GM19043 (cell line): ENCODE data around the gene KCNJ12.
"Not testable (repeated sequence)": the region's sequence is repeated elsewhere in the genome, so short reads cannot be mapped to it uniquely, and the experiment has no call there.

Experiments
- ATAC-seq: cut with Tn5 transposase; IDR thresholded peaks from one replicate; pipeline ENCODE4 v1.9.1; 2021; ENCODE audit warnings: low read depth; ENCODE audit not compliant: unreplicated experiment

Gene KCNJ12

DNA sequence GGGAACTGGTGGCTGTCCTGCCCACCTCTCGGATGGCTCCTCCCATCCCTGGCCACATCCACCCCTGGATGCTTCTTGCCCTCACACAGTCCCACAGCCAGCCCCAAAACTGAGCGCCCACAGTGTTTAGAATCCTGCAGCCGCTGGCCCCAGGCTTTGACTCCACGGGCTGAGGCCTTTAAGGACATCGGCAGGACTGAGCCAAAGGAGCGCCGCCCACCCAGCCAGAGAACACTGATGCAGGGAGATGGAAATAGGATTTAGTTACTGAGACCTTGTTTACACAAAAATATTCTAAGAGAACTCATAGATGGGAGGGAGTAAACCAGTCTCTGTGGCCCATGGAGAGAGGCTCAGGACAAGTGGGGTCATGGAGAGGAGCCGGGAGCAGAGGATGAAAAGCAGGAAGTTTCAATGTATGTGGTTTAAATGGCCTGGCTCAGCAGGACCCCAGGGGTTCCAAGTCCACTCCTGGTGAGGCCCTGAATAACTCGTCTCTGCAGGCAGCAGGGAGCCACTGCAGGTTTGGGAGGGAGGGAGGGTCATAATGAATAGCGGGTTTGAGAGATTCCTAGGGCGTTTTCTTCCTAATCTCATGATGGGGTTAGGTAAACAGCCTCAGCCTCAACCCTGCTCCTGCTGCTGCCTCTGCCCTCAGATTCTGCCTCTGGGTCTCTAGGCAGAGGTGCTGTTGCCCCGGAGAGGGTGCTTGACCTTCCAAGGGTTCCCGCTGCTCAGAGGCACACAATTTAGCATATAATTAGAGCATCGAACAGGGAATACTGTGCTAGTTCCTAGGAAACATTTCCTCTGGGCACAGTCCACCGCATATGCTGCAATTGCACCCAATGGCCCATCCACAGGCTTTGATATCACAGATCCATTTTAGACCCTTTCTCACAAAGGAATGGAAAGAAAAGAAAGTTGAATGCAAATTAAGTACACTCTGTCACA, 61.0 kb downstream of the KCNJ12 start:
- ATAC-seq: not testable (repeated sequence)

DNA sequence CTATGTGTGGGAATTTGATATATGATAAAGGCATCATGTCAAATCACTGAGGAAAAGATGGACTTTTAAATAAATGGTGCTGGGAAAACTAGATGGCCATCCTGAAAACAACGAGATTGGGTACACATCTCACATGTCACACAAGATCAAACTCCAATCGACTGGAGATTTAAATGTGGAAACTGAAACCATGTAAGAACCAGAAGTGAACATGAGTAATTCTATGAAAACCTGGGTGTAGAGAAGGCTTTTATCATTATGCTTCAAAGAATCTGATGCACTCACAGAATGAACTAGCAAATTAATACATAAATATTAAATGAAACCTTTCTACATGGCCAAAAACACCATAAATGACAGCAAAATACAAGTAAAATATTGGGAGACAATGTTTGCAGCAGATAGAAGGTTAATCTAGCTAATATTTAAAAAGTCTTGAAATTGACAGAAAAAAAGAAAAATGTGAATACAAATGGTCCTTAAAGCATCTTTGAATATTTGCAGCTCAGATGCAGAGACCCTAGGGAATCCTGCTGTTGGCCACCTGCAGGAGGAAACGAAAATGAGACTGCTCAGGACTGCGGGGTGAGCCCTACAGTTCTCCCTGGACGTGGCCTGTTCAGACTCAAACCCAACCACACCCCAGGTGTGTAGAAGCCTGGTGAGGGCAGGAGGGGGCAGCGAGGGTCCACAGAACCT, 62.3 kb downstream of the KCNJ12 start:
- not testable (repeated sequence) for ATAC-seq

DNA sequence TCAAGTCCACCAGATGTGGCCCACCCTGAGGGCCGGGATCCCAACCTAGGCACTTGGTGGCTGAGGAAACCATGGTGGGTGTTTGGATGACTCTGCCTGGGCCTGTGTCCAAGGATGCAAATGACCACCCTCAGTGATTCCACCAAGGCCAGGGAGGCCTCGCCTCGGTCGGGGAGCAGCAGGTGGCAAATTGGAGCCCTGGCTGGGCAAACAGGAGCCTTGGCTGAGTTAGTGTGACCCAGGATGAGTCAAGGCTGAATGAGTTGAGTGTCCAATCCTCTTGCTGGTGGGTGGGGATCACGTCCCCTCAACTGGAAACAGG, 62.8 kb downstream of the KCNJ12 start:
- not testable (repeated sequence) for ATAC-seq

DNA sequence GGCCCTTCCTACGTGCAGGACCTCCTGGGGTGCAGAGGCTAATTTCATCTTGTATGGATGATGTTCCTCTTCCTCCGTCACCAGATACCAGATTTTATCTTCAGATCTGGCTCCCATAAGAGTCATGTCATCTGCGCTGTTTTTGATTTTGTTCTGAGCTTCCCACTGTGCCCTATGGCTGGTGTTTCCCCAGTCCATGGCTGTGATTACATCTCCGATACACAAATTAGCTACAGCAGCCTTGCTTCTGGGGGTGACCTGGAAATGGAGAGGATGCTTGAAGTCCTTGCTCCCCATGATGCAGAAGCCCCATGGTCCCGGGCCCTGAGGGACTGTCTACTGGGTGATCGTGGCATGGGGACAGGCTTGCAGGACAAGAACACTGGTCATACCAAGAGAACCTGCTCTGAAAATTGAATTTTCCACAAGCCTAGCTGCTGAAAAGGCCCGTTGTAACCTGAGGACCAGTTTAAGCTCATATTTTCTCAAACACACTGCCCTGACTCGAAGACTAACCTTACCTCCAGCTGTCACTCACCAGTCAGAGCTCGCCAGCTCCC, 69.0 kb downstream of the KCNJ12 start:
- no peak for ATAC-seq

DNA sequence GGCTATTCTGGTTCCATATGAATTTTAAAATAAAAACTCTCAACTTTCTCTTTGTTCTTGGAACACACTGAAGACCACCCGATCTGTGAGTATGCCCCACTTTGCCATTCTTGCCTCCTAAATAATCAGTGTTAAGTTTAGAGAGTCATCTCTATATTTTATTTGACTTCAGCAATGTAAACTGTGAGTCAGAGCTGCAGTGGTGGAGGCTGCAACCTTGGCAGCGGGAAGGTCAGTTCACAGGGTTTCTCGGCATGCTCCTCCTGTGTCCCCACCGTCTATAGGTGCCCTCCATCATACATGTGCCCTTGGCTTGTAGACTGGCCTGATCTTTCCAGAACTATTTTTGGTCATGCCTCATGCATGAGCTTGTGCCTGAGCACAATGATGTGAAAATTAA, 71.4 kb downstream of the KCNJ12 start:
- not testable (repeated sequence) for ATAC-seq

DNA sequence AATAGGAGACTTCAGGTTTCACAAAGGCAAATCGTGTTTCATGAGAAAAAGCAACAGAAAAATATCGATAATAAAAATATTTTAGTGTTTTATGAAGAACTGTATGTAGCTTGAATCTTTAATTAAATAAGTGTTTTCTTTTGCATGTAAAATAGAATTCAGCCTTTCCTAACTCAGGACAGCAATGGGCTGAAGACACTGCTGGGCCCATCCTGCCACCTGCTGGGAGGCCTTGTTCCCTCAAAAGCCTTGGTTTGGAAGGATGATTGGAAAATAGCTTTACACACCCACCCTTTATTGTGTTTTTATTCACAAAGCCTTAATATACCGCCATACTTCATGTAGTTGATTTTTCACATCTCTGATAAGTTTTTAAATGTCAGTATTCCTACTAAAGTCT, 73.7 kb downstream of the KCNJ12 start:
- not testable (repeated sequence) for ATAC-seq

DNA sequence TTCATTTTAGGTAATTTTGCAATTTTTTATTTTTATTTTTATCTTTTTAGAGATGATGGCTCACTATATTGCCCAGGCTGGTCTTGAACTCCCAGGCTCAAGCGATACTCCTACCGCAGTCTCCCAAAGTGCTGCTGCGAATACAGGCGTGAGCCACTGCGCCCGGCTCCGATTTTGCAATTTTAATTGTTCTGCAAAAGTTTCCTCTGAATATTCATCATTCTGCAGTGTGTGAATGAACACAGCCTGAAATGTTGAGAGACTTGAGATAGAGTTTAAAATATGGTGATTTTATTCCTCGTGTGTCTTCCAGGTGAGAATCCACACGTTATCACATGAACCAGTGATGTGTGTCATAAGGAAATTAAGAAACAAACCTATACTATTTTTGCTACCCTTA, 75.8 kb downstream of the KCNJ12 start:
- ATAC-seq: no peak

DNA sequence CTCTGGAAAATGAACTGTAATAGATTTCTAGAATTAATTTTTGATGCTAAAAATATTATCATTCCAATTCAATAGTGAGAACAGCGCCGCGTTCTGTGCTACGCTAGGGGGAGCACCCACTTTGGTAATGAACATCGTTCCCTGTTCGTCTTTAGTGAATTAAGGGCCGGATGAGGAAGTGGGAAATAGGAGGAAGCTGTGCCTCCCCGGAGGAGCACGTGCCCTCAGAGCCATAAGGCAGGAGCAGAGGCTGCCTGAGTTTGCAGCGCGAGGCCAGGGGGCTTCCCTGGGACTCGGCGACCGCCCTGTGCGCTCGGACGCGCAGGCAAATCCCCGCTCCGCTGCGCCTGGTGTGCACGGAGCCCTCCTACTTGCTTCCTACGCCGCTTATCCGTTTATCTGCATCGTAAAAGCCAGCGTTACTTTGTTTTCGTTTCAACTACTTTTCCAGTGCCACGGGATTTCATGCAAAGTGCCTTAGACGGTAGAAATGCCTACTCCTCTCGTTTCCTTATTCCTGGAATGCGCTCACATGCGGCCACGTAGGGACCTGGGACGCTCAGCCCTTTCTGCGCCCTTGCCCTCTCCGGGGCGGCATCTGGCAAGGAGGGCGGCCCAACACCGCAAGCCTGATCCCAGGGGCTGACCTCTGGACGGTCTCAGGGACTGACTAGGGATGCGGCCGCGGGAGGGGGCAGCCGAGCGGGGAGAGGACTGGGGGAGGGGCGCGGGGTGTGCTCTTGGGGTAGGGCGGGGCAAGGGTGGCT, 76.4 kb downstream of the KCNJ12 start:
- no peak for ATAC-seq

DNA sequence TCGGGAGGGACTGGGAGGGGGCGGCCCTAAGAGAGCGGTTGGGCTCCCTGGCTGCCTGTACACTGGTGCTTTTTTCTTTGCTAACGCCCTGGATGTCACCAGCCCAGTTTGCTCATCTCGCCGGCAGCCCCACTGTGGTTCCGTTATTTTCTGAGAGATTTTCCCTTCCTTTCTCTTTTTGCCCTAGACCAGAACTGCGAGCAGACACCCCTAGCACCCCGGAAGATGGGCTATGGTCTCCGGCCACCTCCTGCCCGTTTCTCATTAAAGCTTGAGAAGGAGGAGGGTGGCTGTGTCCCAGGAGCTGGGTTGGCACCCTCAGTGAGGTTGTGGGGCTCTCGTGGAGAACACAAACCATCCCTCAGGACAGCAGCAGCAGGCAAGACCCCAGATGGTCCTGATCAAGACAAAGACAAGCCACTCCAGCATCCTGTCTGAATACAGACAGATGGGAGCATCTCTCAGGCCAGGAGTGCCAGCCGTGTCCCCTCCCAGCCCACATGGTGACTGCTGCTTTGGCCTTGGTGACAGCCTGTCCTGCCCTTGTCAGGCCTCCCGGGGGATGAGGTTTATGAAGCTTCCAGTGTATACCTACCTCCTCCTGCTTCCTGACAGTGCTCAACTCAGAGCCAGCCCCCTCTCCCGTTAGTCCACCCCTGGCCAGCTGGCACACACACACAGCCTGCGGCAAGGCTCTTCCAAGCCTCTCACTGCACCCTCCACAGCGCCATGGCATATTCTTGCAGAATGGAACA, 77.2 kb downstream of the KCNJ12 start:
- ATAC-seq: no peak

DNA sequence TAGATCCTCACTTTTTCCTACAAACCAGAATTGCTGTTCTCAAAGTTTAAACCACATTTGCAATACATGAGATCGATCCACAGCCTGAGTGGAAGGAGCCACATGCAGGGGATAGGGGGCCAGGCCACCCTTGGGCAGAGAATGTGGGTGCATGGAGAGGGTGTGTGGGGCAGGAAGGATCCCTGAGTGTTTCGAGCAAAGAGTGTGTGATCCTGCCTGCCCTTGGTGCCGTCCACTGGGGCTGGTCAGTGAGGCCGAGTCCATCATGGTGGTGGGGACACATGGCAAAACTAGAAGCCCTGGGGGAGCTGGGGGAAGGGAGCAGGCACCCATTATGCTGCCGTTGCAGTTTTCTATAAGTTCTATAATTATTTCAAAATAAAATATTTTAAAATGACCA, 77.8 kb downstream of the KCNJ12 start:
- not testable (repeated sequence) for ATAC-seq

DNA sequence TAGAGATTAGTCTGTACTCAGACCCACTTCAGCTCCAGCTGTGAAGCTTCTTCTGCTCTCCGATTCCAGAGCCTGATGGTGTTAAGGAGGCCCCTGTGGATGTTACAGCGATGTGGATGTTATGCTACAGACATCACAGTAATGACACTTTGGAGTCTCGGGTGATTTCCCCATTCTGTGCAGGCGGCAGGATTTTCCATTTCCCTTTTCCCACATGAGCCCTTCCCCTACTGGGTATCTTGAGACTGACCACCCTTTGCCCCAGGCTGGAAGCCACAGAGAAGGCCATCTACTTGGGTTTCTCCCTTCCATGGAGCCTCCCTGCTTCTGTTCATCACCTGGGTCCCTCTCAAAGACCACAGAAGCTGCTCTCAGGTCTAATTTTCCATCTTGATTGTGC, 78.3 kb downstream of the KCNJ12 start:
- no peak for ATAC-seq

DNA sequence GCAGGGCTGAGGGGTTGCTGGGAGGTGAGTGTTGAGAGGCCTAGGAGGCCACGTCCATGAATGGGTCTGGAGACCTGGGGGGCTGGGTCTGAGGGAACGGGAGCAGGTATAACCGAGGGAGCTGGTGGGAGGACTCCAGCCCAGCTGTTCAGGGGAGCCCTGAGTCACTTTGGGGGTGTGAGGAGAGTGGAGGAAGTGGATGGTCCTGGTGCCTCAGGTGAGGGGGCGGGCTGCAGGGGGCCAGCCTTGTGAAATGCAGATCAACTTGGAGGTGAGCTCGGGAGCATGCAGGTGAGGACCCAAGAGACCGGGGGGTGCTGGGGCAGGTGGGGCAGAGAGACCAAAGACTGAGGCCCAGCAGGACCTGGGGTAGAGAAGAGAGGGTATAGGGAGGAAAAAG, 79.6 kb downstream of the KCNJ12 start:
- no peak for ATAC-seq

DNA sequence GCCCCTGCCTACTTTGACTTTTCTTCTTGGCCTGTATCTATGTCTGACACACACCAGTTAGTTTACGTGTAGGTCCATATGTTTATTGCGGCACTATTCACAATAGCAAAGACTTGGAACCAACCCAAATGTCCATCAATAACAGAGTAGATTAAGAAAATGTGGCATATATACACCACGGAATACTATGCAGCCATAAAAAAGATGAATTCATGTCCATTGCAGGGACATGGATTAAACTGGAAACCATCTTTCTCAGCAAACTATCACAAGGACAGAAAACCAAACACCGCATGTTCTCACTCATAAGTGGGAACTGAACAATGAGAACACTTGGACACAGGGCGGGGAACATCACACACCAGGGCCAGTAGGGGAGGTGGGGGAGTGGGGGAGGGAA, 80.3 kb downstream of the KCNJ12 start:
- not testable (repeated sequence) for ATAC-seq

DNA sequence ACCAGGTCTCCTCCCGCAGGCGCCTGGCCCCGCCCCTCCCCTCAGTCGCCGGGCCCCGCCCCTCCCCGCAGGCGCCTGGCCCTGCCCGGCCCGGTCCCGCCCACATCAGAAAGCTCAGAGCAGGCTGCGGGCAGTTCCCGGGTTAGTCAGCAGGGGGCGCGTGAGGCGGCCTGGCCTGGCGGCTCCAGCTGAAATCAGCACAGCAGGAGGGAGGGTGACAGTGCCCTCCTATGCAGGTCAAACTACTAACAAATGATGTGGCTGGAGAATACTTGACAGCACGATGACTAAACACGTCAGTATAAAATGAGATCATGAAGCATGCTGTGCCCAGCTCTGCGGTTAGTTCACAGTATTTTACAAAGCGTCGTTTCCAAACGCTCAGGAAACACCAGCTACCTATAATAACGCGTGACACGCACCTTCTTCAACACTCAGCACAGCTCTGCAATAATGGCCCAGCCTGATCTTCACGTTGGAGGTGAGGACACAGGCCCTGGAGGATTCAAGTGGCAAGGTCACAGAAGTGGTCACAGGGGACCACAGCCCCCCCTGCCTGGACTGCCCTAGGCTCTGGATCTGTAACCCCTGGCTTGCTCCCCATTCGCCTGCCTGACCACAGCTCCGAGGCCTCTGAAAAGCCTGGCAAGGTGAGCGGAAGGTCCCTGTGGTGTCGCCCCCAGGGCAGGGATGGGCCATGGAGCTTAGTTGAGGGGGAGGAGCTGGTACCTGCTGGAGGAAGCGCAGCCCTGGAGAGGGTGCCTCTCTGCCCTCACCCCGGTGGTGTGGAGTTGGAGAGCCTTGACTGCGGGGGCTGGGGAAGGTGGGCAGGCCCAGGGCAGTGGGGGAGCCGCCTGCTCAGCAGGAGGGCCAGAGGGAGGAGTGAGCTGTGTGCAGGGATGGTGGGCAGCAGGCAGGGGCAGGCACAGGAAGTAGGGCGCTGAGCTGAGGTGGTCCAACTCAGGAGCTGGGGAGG, 81.2 kb downstream of the KCNJ12 start:
- peak; percentile 83 for ATAC-seq

DNA sequence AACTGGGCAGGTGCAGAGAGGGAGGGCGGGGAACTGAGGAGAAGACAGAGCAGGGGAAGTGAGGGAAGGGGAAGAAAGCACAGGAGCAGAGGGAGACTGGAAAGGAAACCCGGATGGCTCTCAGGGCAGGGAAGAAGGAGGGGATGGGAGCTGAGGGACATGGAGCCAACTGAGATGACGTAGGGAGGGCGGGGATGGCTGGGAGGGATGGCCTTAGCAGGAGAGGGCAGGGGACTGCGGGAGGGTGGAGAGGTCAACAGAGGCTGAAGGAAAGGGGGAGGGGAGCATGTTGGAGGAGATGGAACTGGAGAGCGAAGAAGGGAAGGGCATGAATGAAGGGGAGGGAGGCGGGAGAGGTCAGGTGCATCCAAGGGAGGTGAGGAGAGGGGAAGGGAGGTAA, 81.9 kb downstream of the KCNJ12 start:
- ATAC-seq: no peak

DNA sequence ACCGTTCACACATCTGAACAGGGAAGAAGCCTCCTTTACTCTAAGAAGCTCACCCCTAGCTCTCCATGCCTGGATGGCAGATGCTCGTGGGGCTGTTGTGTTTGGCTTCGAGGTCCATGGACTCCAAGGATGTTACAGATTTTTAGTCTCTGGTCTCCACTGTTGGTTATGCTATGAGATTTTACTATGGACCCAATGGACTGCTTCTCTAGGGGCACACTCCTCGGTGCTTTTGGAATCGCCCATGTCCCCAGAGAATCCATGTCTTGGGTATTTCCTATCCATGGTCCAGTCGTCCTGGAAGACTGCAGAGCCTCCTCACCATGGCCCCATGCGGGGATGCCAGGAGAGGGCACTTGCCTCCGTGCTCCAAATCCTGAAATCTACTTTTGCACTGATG, 83.4 kb downstream of the KCNJ12 start:
- ATAC-seq: no peak

DNA sequence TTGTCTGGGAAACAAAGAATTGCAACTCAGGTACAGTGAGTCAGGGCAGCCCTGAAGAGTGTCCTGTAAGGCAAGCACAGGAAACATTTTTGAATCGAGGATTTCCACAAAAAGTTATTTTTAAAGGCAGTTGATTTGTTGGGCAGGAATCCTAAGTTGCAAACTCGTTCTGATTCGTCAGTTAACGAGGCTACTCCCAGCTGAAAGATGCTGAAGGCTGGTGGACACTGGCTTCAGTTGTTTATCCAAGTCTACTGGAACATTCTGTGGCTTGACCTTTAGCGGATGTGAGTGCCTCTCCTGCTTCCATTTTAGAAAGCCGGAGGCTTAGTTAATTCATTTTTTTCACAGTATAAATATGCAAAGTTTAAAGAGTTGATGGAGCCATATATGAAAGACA, 84.2 kb downstream of the KCNJ12 start:
- no peak for ATAC-seq

DNA sequence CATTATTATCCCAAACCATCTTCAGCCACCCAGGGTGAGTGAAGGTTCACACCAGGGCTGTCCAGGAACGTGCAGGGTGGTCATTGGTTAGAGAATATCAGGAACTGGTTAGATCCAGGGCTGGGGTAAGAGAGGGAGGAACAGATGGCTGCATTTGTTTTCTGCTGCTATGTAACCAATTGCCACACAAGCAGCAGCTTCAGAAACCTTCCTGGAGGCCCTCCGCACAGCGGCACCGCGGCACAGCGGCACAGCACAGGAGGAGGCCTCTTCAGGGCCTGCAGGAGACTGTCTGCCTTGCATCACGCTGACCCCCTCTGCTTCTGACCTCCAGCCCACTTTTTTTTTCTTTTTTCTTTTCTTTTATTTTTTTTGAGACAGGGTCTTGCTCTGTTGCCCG, 86.1 kb downstream of the KCNJ12 start:
- no peak for ATAC-seq

DNA sequence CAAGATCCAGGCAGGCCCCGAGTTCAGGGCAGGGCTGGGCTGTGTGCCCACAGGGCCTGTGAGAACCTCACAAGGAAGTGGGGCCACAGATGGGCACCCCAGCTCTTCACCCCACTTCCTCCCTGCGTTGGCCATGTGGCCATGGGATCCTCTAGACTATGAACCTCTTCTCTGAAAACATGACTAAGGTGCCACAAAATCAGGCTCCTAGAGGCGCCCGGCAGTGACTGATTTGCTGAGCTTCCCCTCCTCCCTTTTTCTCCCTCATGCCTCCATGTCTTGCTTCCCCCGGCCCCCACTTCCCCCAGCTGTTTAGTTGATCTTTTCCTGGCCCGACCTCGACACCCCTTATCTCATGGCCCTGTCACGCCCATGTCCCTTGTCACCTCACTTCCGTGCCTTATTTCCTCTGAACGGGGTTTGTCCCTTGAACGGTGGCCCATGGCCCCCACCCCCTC, 87.1 kb downstream of the KCNJ12 start:
- no peak for ATAC-seq
